GM18508 (cell line): ENCODE results near the gene NUTM1.

Source experiments
- ATAC-seq: cut with Tn5 transposase; IDR thresholded peaks from one replicate; pipeline ENCODE4 v1.9.1; 2021; ENCODE audit warnings: moderate number of reproducible peaks; ENCODE audit not compliant: insufficient read depth, unreplicated experiment

NUTM1 gene, protein sequence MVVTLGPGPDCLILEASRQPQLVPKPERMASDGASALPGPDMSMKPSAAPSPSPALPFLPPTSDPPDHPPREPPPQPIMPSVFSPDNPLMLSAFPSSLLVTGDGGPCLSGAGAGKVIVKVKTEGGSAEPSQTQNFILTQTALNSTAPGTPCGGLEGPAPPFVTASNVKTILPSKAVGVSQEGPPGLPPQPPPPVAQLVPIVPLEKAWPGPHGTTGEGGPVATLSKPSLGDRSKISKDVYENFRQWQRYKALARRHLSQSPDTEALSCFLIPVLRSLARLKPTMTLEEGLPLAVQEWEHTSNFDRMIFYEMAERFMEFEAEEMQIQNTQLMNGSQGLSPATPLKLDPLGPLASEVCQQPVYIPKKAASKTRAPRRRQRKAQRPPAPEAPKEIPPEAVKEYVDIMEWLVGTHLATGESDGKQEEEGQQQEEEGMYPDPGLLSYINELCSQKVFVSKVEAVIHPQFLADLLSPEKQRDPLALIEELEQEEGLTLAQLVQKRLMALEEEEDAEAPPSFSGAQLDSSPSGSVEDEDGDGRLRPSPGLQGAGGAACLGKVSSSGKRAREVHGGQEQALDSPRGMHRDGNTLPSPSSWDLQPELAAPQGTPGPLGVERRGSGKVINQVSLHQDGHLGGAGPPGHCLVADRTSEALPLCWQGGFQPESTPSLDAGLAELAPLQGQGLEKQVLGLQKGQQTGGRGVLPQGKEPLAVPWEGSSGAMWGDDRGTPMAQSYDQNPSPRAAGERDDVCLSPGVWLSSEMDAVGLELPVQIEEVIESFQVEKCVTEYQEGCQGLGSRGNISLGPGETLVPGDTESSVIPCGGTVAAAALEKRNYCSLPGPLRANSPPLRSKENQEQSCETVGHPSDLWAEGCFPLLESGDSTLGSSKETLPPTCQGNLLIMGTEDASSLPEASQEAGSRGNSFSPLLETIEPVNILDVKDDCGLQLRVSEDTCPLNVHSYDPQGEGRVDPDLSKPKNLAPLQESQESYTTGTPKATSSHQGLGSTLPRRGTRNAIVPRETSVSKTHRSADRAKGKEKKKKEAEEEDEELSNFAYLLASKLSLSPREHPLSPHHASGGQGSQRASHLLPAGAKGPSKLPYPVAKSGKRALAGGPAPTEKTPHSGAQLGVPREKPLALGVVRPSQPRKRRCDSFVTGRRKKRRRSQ

DNA sequence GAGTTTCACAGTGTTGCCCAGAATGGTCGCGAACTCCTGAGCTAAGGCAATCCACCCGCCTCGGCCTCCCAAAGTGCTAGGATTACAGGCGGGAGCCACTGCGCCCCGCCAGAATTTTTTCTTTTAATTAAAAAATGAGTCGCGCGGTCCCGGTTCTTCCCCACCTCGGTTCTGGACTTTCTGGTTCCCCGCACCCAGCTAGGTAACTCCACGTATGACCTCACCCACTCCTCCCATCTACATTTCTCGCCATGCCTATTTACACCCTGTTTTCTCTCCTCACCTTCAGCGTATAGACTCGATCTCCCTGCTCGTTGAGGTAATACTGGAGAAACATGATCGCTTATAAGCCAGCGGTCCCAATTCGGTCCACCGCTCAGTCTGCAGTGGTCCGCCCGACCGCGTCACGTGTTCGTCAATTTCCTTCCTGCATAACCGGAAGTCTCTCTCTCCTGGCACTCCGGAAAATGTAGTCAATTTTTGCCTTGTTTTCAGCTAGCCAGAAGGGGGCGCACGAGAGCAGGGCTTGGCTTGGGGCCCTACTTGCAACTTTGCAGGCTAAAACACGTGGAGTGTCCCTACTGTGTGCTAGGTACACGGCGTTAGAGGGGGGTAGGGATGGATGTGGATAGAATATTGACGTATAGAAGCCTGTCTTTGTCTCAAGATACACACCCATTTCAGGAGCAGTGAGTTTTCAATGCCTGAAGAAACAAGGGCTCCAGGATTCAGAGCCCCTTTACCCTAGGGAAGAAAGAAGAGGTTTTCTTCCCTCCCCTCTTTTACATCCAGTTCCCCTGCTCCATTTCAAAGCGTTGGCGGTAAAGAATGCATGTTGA is at the start of gene NUTM1, which contains the start of gene NOP10:
TSS of gene NUTM1 (plus strand) at position 579 of the 839 bp plus-strand sequence. CDS start 382 bp downstream, outside the sequence.
TSS of gene NOP10 (minus strand) at position 400 of the 839 bp plus-strand sequence. CDS start at position 337, 63 bp downstream.
- peak; percentile 49 for ATAC-seq

DNA sequence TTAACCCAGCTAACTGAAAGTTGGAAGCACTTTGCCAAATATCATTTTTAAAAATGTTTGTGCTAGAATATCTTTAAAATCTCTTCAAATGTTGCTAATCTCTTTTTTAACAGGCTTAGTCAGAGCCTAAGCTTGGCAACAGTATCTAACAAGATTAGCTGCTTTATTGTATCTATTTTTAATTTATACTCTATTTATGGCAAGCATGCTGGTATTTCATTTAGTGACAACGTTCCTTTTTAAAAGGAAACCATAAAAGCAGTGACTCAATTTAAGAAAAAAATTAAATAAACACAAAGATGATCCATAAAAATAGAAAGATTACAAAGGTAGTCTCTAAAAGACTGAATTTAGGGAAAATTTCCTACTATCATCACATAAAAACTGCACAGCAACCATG is 46.1 kb upstream of the NUTM1 start:
- no peak for ATAC-seq

DNA sequence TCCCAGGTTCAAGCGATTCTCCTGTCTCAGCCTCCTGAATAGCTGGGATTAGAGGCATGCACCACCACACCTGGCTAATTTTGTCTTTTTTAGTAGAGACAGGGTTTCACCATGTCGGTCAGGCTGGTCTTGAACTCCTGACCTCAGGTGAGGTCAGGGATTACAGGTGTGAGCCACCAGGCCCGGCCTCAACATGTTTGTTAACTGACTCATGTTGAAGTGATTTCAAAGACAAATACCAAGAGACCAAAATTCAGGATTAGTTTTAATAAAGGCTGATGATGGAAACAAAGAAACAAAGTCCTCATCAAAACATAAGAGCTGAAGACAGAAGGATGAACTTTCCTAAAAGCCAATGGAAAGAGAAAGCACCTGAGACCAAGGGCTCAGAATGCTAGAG is 42.1 kb upstream of the NUTM1 start:
- ATAC-seq: no peak

DNA sequence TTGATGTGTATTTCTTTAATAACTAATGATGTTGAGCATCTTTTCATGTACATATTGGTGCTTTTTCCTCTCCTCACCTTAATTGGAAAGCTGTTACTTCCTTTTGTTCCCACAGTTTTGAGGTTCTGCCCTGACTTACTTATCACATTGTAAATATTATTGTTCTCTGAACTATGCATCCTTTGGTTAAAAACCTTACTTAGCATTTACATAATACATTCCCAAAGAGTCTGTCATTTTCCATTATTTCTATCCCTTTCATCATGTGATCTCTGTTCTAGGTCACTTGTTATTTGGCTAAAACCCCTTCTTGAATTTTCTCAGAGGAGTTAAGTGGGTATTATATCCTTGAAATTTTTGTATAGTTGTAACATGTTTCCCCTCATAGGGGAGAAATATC is 38.5 kb upstream of the NUTM1 start:
- no peak for ATAC-seq

DNA sequence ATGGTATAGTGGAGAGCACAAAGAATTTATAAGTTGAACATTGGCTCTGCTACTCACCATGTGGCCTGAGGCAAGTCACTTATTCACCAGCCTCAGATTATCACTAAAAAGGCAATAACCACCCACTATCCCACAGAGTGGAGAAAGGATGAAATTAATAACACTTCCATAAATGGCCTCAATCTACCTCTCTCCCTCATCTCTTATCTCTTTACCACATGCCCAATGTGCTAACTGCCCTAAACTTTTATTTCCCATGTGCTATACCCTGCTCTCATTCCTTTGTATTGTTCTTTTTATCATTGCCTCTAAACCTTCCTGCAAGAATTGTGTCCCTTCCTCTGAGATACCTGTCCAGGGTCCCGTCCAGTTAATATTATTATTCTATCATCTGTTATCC is 31.6 kb upstream of the NUTM1 start:
- no peak for ATAC-seq

DNA sequence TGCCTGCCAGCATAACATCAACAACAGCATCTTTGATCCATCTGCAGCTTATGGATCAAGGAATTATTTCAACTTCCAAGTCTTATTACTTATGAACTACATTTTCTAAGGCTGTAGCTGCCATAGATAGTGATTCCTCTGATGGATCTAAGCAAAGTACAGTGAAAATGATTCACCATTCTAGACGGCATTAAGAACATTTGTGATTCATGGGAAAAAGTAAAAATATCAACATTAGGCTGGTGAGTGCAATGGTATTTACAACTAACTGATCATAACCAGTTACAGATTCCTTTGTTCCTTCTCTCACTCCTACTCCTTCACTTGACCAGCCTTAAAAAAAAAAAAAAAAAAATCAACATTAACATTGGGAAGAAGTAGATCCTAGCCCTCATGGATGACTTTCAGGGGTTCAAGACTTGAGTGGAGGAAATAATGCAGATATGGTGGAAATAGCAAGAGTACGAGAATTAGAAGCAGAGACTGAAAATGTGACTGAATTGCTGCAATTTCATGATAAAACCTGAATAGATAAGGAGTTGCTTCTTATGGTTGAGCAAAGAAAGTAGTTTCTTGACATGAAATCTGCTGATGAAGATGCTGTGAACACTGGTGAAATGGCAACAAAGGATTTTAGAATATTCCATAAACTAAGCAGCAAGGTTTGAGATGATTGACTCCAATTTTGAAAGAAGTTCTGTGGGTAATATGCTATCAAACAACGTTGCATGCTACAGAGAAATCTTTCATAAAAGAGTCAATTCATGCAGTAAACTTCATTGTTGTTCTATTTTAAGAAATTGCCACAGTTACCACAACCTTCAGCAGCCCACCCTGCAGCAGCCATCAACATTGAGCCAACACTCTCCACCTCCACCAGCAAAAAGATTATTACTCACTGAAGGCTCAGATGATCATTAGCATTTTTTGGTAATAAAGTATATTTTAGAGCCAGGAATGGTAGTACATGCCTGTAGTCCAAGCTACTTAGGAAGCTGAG is 28.3 kb upstream of the NUTM1 start:
- ATAC-seq: no peak

DNA sequence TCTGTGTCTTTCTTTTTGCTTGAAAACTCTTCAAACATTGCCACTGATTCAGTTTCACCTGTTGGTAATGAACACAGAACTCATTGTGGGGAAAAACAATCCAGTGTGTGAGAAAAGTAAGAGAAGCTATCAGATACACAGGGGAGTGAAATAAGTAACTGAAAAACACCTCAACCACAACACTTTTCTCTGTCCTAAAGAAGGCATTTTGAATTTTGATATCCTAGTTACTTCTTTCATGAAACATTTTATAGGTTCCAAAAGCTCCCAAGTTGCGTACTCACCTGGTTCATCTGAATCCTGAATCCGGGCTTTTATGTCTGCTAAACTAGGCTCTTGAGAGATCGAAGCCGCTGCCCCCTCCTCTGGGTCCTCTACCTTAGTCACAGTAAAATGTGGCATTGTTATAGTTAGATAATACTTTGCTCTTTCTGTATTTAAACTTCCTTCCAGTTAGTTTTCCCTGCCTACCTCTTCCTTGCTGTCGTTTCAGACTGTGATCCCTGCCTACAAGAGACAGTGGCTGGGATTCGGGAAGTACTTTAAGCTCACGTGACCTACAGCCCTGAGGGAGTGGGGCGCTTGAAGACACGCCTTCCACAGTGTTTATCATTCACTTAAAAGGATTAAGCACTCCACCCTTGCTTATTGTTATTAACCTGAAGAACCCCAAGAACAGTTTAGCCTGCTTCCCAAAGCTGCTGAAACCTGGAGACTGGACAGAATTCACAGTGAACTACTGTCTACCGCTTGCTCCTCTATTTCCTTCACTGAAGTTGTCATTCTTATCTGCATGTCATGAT is 24.6 kb upstream of the NUTM1 start:
- peak; percentile 56 for ATAC-seq

DNA sequence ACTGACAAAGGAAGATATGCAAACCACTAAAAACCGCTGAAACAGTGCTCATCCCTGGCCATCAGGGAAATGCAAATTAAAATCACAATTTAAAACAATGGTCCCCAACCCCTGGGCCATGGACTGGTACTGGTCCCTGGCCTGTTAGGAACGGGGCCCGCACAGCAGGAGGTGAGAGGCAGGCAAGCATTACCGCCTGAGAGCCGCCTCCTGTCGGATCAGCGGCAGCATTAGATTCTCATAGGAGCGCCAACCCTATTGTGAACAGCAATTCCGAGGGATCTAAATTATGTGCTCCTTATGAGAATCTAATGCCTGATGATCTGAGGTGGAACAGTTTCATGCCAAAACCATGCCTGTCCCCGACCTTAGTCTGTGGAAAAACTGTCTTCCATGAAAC is 19.9 kb upstream of the NUTM1 start:
- no peak for ATAC-seq

DNA sequence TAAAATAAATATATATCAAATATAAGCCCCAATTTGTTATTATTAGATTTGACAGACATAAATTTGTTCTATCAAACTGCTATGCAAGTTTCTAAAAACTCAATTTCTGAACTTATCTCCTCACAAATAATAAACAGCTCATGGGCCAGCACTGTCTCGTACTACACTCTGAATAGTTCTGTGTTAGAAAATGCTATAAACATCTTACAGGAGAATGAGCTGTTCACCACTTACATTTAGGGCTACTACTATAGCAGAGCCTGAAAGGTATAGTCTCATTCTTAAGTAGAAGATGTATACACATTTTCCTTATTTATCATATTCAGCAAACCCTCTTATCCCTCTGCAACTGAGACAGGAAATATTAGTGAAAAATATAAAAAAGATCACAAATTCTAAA is 18.2 kb upstream of the NUTM1 start:
- ATAC-seq: no peak

DNA sequence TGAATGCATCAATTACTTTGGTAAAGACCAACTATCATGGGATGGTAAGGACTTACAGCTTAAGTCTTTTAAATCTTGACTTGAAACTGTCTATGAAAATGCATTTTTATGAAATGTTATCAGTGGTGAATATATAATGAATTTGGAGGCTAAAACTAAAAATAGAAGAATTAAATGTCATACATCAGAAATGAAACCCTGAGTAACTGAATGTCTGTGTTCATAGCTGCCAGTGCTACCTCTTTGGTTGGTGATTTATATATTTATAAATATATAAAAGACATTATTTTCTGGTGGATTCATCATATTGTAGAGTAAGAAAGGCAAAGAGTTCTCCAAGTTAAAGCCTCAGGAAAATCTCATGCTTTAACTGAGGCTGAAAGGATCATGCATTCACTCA is 17.7 kb upstream of the NUTM1 start:
- ATAC-seq: no peak

DNA sequence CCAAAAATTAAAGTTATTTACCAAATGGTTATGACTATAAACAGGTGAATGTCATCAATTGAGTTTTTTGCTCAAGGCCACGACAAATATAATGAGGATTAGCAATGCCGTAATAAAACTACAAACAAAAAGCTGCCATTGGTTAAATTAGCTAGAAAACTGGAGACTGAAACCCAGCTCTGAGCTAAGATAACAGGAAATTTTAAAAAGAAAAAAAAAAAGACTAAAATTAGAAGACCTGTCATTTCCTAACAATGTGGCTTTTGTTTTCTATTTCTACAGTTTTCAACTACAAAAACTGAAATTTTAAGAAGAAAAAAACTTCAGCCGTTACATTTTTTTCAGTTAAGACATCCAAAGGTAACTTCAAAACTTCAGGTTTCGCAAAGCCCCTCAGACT is 15.2 kb upstream of the NUTM1 start:
- ATAC-seq: no peak

DNA sequence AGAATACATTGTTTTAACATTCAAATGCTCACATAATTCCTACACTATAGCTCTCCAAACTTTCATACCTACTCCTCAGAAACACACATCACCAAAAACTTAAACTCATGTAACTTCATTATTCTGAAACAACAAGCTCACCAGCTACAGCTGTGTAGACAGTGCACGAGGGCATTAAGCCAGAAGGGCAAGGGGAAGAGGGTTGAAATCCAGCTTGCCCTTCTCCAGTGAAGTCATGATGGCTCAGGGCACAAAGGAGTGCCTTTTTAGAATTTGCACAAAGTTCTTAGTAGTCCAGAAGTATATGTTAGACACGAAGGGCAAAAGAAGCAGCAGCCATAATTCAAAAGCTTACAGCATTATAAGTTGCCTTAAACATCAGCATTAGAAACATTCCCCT is 14.1 kb upstream of the NUTM1 start:
- ATAC-seq: no peak

DNA sequence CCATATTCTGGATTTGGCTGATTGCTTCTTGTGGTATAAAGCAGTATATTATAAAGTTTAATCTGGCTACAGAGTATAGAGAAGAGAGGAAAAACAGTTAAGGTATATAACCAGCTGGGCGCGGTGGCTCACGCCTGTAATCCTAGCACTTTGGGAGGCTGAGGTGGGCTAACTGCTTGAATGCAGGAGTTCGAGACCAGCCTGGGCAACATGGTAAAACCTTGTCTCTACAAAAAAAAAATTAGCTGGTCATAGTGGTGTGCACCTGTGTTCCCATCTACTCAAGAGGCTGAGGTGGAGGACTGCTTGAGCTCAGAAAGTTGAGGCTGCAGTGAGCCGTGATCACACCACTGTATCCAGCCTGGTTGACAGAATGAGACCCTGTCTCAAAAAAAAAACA is 12.8 kb upstream of the NUTM1 start:
- ATAC-seq: no peak

DNA sequence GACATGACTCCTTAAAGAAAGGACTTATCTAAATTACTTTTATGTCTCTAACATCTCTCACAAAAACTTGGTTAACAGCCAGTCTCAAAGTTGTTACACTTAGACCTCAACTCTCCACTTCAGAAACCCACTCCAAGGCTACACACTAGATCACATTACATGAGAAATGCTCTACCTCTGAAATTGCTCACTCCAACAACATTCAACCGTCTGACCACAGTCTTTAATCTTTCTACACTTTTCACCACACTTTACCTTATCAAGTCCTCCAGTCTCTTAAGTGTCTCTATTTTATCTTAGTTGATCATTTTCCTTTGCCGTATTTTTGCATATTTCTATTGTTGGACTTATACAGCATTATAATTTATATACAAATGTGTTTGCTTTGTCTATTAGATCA is 11.3 kb upstream of the NUTM1 start:
- no peak for ATAC-seq

DNA sequence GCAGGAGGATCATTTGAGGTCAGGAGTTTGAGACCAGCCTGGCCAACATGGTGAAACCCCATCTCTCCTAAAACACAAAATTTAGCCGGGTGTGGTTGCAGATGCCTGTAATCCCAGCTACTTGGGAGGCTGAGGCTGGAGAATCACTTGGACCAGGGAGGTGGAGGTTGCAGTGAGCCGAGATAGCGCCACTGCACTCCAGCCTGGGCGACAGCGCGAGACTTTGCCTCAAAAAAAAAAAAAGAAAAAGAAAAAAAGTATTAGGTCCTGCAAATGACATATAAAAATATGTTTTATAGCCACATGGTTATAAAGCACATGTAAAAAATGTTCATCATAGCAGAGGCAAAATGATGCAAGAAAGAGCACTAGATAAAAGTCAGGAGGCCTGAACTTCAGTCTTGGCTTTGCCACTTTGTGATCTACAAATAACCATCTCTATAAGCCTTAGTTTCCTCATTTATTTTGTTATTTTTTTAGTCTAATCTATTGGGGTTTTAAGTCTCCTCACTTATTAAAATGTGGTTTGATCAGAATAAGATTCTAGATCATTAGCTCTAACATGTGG is 10.5 kb upstream of the NUTM1 start:
- ATAC-seq: no peak

DNA sequence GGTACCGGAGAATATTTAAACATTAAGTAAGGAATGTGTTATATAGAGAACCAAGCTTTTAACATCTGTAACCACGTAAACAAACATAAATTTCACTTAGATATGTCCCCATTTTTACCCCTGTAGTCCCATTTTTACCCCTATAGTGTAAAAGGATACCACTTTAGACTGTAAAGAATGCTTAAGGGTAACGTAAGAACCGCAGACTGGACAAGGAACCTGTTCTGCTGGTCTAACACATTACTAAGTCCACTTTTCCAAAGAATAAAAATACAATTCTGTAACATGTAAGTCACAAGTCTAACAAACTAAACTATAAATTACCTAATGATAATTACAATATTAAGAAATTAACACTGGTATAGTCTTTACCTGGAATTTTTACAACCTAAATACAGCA is 8.4 kb upstream of the NUTM1 start:
- no peak for ATAC-seq

DNA sequence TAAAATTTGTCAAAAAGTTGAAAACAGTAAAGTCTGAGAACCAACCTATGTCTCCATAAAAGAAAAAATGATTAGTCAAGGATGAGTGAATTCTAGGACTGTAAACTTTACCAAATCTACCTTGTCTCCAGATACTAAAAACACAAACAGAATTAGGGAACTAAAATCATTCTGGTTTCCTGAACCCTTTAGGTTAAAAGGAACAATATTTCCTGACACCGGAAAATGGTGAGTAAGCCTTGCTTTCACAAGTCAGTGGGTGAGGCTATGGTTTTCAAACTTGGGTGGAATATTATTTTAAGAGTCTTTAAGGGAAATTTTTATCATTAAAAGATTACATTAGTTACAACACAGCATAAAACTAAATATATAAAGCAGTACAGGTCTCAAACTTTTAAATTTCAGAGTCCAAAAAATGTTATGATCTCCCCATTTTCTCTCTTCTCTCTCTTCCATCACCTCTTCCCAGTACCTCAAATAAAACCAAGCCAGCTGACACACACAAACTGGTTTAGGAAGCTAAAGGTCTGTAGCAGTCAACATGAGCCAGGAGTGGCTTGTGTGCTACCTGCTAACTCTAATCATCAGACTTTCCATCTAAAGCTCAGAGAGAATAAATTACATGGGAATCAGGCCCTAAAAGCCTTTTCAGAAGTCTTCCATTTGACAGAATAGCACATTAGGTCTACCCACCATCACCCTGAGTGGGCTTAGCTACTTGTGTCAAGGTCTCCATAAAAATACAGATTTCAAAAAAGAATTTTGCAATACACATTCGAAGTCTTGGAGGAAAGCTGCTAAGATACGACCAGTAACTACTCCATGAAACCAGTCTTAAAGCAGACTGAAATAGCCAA is 7.7 kb upstream of the NUTM1 start:
- ATAC-seq: no peak
